Mucosa of rectum (tissue), 2 donors: ENCODE data around the gene CHN1.
A peak's percentile ranks its signal among the peaks of the same experiment; 100 is the strongest.

ENCODE experiments used
- H3K27ac ChIP-seq, 2 donors: one replicate each; pipeline ENCODE4 v1.7.0; 2013; ENCODE audit warnings: inconsistent platforms in 2 of 2, low read depth in 2 of 2, low read length in 2 of 2
- H3K27me3 ChIP-seq, 2 donors: one replicate each; pipeline ENCODE4 v1.7.0; 2013; ENCODE audit warnings: low read length in 2 of 2; ENCODE audit not compliant: control insufficient read depth in 2 of 2, insufficient read depth in 2 of 2
- H3K36me3 ChIP-seq, 2 donors: one replicate each; pipeline ENCODE4 v1.7.0; 2013; ENCODE audit warnings: low read length in 2 of 2; ENCODE audit not compliant: control insufficient read depth in 2 of 2, insufficient read depth in 2 of 2
- H3K4me1 ChIP-seq, 2 donors: one replicate each; pipeline ENCODE4 v1.7.0; 2013; ENCODE audit warnings: low read length in 2 of 2, mild to moderate bottlenecking in 1 of 2; ENCODE audit not compliant: control insufficient read depth in 2 of 2, insufficient read depth in 2 of 2
- H3K4me3 ChIP-seq, 2 donors: one replicate each; pipeline ENCODE4 v1.7.0; 2013; ENCODE audit warnings: low read length in 2 of 2
- H3K9ac ChIP-seq, 2 donors: one replicate each; pipeline ENCODE4 v1.7.0; 2013; ENCODE audit warnings: low read length in 2 of 2, low read depth in 1 of 2, mild to moderate bottlenecking in 1 of 2
- H3K9me3 ChIP-seq, 2 donors: one replicate each; pipeline ENCODE4 v1.7.0; 2013; ENCODE audit warnings: low read length in 2 of 2; ENCODE audit not compliant: control insufficient read depth in 2 of 2
- donor health status: healthy.
- donor health status: Normal muscosa, but diverticular disease.

The CHN1 gene

GRCh38 chr2:175012516-175012915 is 7.3 kb upstream of the CHN1 start:
- H3K9me3 ChIP-seq: no peaks in the 10 kb centered on the region
- no peaks in the 10 kb centered on the region for H3K36me3 ChIP-seq
- H3K4me3 ChIP-seq: no peak overlapping the region
- H3K9ac ChIP-seq: no peak overlapping the region
- H3K27me3 ChIP-seq: peaks cover 7 to 10% of the 10 kb centered on the region in 2 donors
- H3K27ac ChIP-seq: no peak overlapping the region
- H3K4me1 ChIP-seq: no peaks in the 10 kb centered on the region

GRCh38 chr2:175011505-175011904 is 6.3 kb upstream of the CHN1 start:
- no peak overlapping the region for H3K27ac ChIP-seq
- no peaks in the 10 kb centered on the region for H3K9me3 ChIP-seq
- no peaks in the 10 kb centered on the region for H3K4me1 ChIP-seq
- no peak overlapping the region for H3K9ac ChIP-seq
- H3K4me3 ChIP-seq: no peak overlapping the region
- no peaks in the 10 kb centered on the region for H3K36me3 ChIP-seq
- H3K27me3 ChIP-seq: peaks cover 9 to 14% of the 10 kb centered on the region in 2 donors

GRCh38 chr2:175010848-175011254 is 5.7 kb upstream of the CHN1 start:
- no peak overlapping the region for H3K4me3 ChIP-seq
- H3K36me3 ChIP-seq: no peaks in the 10 kb centered on the region
- H3K27me3 ChIP-seq: peaks cover 9 to 14% of the 10 kb centered on the region in 2 donors
- H3K9me3 ChIP-seq: no peaks in the 10 kb centered on the region
- H3K9ac ChIP-seq: no peak overlapping the region
- H3K4me1 ChIP-seq: no peaks in the 10 kb centered on the region
- no peak overlapping the region for H3K27ac ChIP-seq

GRCh38 chr2:175009917-175010621 is 4.9 kb upstream of the CHN1 start:
- Histone ChIP-seq H3K4me3 (no peak overlapping the region), H3K4me1 (peaks cover 3 to 4% of the 10 kb centered on the region in 2 donors), H3K27ac (no peak overlapping the region), H3K9me3 (no peaks in the 10 kb centered on the region), H3K9ac (no peak overlapping the region), H3K36me3 (no peaks in the 10 kb centered on the region), H3K27me3 (peaks cover 14 to 17% of the 10 kb centered on the region in 2 donors)

- Histone ChIP-seq H3K27me3 (peaks cover 14 to 22% of the 10 kb centered on the region in 2 donors), H3K4me3 (no peak overlapping the region), H3K9me3 (no peaks in the 10 kb centered on the region), H3K4me1 (peaks cover 3 to 4% of the 10 kb centered on the region in 2 donors), H3K27ac (no peak overlapping the region), H3K9ac (no peak overlapping the region), H3K36me3 (no peaks in the 10 kb centered on the region)
Measured at GRCh38 chr2:175008801-175009495, 3.8 kb upstream of the CHN1 start.

GRCh38 chr2:175008009-175008408 is 2.8 kb upstream of the CHN1 start:
- Histone ChIP-seq H3K4me1 (peaks cover 3 to 4% of the 10 kb centered on the region in 2 donors), H3K27ac (no peak overlapping the region), H3K4me3 (no peak overlapping the region)

GRCh38 chr2:175007510-175007909 is 2.3 kb upstream of the CHN1 start:
- Histone ChIP-seq H3K36me3 (no peaks in the 10 kb centered on the region), H3K27ac (no peak overlapping the region), H3K4me3 (no peak overlapping the region), H3K4me1 (peaks cover 3 to 4% of the 10 kb centered on the region in 2 donors), H3K9ac (no peak overlapping the region), H3K9me3 (no peaks in the 10 kb centered on the region), H3K27me3 (peaks cover 14 to 24% of the 10 kb centered on the region in 2 donors)

More at GRCh38 chr2:175008009-175008408, 2.8 kb upstream of the CHN1 start:
- H3K9me3 ChIP-seq: no peaks in the 10 kb centered on the region
- peaks cover 14 to 23% of the 10 kb centered on the region in 2 donors for H3K27me3 ChIP-seq
- no peaks in the 10 kb centered on the region for H3K36me3 ChIP-seq
- H3K9ac ChIP-seq: no peak overlapping the region

- Histone ChIP-seq H3K4me3 (no peak overlapping the region), H3K9ac (no peak overlapping the region), H3K27me3 (peaks cover 14 to 35% of the 10 kb centered on the region in 2 donors), H3K4me1 (peaks cover 3 to 4% of the 10 kb centered on the region in 2 donors), H3K9me3 (no peaks in the 10 kb centered on the region), H3K27ac (no peak overlapping the region), H3K36me3 (no peaks in the 10 kb centered on the region)
Measured at GRCh38 chr2:175006281-175006680, 1.1 kb upstream of the CHN1 start.

GRCh38 chr2:175005733-175006264 is 618 bp upstream of the CHN1 start:
- Histone ChIP-seq H3K36me3 (no peaks in the 10 kb centered on the region), H3K4me1 (peaks cover 3 to 4% of the 10 kb centered on the region in 2 donors), H3K27me3 (peaks cover 14 to 36% of the 10 kb centered on the region in 2 donors), H3K9me3 (no peaks in the 10 kb centered on the region), H3K4me3 (peak overlapping the region; percentile 58 to 65), H3K27ac (no peak overlapping the region), H3K9ac (peak overlapping the region in 1 of 2 donors; percentile 56)

GRCh38 chr2:175004730-175004979 is 526 bp downstream of the CHN1 start:
- H3K27me3 ChIP-seq: peaks cover 14 to 36% of the 10 kb centered on the region in 2 donors
- H3K4me3 ChIP-seq: peak overlapping the region; percentile 58 to 65
- no peaks in the 10 kb centered on the region for H3K36me3 ChIP-seq
- H3K9ac ChIP-seq: peak overlapping the region in 1 of 2 donors; percentile 56
- no peaks in the 10 kb centered on the region for H3K9me3 ChIP-seq
- peak overlapping the region; percentile 26 to 40 for H3K27ac ChIP-seq
- H3K4me1 ChIP-seq: peaks cover 3 to 4% of the 10 kb centered on the region in 2 donors
